Subcutaneous adipose tissue (tissue), 4 donors: ENCODE results near the gene ISM1. TPM values are rescaled to one million over a fixed set of nuclear protein-coding genes. Genes with fewer than 3 reads are reported as not detected.

Source experiments
- total RNA-seq, 4 donors: library from RNA; depleted of rRNA; stranded (reverse); fragments of >200 nt; gene quantifications; one replicate each; pipeline ENCODE4 v1.1.0, GENCODE V29; 2016
- TF ChIP-seq, protein P1 (sequence below): fragments of 450-650 bp; IDR thresholded peaks from one replicate; pipeline ENCODE4 v1.5.1; 2016; ENCODE audit warnings: low read depth, mild to moderate bottlenecking, control low read depth, antibody characterized with exemption, moderate library complexity

The ISM1 gene
- total RNA-seq, 4 donors from 2014 or later: 12.2 to 16.0 (median 12.6) TPM

DNA sequence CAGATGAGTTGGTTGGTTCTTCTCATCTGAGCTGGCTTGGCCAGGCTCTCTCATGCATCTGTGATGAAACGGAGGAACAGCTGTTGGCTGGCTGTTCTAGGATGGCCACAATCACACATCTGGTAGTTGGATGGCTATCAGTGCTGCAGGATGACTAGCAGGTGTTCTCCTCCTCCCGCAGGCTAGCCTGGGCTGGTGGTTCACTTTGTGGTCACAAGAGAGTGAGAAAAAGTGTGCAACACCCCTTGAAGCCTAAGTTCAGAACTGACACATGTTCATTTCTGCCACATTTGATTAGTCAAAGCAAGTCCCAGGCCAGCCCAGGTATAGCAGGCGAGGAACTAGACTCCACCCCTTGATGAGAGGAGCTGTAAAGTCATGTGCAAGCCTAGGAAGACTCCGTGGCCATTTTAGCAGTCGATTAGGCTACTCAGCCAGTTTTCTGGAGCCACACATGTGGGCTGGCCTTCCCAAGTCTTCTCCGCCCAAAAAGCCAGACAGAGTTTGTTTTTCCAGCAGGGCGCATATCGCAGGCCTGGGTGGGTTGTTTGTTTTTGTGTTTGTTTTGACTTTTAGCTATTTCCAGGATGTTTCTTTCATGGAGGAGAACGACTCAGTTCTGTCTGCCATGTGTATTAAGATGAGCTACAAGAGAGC is 120.8 kb downstream of the ISM1 start:
- TF ChIP-seq, protein P1, sequence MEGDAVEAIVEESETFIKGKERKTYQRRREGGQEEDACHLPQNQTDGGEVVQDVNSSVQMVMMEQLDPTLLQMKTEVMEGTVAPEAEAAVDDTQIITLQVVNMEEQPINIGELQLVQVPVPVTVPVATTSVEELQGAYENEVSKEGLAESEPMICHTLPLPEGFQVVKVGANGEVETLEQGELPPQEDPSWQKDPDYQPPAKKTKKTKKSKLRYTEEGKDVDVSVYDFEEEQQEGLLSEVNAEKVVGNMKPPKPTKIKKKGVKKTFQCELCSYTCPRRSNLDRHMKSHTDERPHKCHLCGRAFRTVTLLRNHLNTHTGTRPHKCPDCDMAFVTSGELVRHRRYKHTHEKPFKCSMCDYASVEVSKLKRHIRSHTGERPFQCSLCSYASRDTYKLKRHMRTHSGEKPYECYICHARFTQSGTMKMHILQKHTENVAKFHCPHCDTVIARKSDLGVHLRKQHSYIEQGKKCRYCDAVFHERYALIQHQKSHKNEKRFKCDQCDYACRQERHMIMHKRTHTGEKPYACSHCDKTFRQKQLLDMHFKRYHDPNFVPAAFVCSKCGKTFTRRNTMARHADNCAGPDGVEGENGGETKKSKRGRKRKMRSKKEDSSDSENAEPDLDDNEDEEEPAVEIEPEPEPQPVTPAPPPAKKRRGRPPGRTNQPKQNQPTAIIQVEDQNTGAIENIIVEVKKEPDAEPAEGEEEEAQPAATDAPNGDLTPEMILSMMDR: no peak

DNA sequence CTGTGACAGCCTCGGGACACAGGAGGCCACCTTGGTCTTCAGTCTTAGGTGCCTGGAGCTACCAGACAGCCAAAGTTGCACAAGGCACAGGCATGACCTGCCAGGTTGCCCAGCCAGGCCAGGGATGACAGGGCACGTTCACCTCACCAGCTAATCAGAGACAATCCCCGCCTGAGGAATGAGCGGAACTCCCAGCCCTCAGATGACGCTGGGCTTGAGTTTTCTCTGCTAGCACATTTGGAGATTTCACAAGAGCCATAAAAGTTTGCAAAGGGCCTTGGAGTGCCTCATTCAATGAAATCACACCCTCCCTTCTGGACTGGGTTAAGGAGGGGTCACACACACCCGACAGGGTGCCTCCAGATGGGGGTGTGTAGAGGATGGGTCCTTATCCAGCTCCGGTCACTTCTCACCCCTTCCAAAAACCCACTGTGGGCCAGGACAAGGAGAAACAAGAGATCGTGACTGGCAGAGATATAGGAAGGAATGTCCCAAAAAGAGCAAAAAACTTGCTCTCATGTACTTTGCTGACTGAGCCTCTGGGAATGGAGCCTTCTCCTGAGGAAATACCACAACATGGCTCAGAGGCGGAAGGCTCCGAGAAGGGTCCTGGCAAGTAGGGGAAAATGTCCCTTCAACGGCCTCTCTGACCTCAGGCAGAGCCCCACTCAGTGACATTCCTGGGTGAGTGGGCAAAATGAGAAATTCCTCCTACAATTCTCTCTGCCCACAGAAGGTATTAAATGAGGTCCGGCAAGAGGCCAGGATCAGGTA is 121.6 kb downstream of the ISM1 start:
- TF ChIP-seq, protein P1: no peak

DNA sequence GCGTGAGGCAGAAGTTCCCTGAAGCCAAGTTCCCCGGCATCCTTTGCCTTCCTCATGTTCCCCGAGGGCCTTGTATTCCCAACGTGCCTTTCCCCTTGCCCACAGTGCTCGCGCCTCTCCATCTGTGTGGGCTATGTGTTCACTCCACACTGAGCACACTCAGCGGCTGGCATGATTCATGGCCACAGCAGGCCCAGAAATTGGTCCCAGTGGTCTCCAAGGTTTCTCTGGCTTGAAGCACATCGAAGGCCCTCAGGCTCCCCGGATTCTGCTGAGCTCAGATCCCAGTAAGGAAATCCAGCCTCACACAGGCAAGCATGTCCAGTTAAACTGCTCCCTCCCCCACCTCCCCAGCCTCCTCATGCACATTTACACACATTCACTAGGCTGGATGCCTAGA is 123.6 kb downstream of the ISM1 start:
- TF ChIP-seq, protein P1: no peak

DNA sequence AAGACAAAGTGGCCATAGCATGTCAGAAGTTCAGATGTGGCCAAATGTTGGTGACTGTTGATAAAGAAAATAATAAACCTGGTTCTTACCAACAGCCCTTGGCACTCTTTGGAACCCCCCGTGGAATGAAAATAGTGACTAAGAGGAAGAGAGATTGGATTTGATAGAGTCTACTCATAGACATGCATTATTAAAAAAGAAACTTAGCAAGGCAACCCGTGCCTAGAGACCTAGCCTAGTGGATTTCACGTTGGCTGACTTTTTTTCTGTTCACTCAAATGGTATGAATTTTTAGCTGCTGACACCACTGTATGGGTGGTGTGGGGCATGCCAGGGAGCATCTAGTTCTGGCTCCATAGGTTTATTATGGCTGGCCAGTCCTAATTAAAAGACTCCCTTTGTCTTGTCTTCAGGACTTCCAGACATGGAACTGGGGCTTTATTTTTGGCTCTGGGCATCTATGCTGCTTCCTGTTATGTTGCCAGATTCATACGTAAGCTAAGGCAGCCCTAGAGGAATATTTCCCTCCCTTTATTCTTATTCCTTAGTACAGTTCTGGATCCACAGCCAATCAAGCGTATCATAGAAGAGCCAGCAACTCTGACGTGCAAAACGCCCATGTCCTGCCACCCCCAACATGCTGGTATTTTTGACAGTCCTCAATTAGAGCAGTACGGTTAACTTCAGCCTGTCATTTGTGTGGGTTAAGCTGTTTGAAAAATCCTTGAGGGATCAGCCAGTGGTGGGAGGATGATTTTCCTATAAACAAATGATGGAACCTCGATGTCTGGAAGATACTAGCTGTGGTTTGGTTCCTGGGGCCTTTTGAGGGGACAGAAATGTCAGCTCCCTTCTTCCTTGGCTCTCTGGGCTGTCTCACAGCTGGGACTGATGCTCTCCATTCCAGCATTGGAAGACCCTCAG is 127.5 kb downstream of the ISM1 start:
- TF ChIP-seq, protein P1: no peak

DNA sequence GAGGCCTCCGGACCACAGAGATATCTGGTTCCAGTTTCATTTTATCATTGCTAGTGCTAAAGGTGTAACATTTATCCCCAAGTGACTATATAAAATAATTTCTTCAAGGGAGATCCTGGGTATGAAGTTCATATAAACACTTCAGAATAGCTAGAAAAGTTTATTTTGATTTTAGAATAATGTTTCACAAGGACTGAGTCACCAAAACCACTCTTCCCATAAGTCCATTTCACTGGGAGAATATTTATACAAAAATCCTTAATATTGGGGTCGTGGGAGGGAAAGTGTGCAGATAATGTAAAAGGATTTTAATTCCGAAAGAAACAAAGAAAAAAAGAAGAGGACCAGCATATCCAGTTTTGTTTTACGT is 128.1 kb downstream of the ISM1 start:
- TF ChIP-seq, protein P1: no peak

Other genes with a start within 250 kb of the ISM1 start
- 10 to 100 TPM in 1 of 4 donors, 1 to 10 TPM in 3; 6.4 to 10.9 (median 7.7) TPM for gene SPTLC3, start 212.3 kb upstream of the ISM1 start, total RNA-seq